Psoas muscle (tissue), 8 donors: ENCODE measurements around the gene SF3B6. TPM values are rescaled to one million over a fixed set of nuclear protein-coding genes. Genes with fewer than 3 reads are reported as not detected.
A peak's percentile ranks its signal among the peaks of the same experiment; 100 is the strongest.

Experiments
- ATAC-seq, 4 donors: fragments of 200-7000 bp; cut with Tn5 transposase; one replicate each; pipeline ENCODE4 v1.9.1; 2020; ENCODE audit warnings: moderate library complexity in 3 of 4, mild to moderate bottlenecking in 2 of 4
- DNase-seq, 2 donors: peaks; one replicate each; pipeline ENCODE4 v3.0.0-alpha.2; 2020
- H3K27ac ChIP-seq: fragments of 200-600 bp; one replicate; pipeline ENCODE4 v1.8.0; 2022
- H3K27me3 ChIP-seq, 3 donors: fragments of 200-600 bp in 1 of 3; one replicate each; pipeline versions ENCODE4 v1.6.1 to v1.8.0; 2013 to 2022; ENCODE audit warnings: low read length in 2 of 3, mild to moderate bottlenecking in 2 of 3, moderate library complexity in 1 of 3; ENCODE audit not compliant: insufficient read depth in 3 of 3
- H3K36me3 ChIP-seq, 2 donors: fragments of 200-600 bp in 1 of 2; one replicate each; pipeline versions ENCODE4 v1.6.1 to v1.8.0; 2013 to 2022; ENCODE audit warnings: low read depth in 1 of 2, mild to moderate bottlenecking in 1 of 2, moderate library complexity in 1 of 2; ENCODE audit not compliant: insufficient read depth in 1 of 2
- H3K4me1 ChIP-seq: fragments of 200-600 bp; one replicate; pipeline ENCODE4 v1.8.0; 2022
- H3K4me3 ChIP-seq: fragments of 200-600 bp; one replicate; pipeline ENCODE4 v1.8.0; 2022; ENCODE audit warnings: mild to moderate bottlenecking
- H3K9me3 ChIP-seq: fragments of 200-600 bp; one replicate; pipeline ENCODE4 v1.8.0; 2022
- WGBS, 3 donors: extraction: QIAGEN DNeasy Blood & Tissue Kit; methylation state at CpG; one replicate each; pipeline versions ENCODE4 v1.1.6 to v1.1.7; 2013; 5-methylcytosine and 5-hydroxymethylcytosine counted together
- intact Hi-C, 2 donors: fragments of 100-400 bp; cut with DNase I; formaldehyde crosslinking; loops; one replicate each; pipeline versions ENCODE4 v1.11.0 to v1.14.2; 2022
- polyA plus RNA-seq, 3 donors: library from polyadenylated mRNA; stranded (reverse); fragments of 200-250 nt; gene quantifications; one replicate each; pipeline ENCODE4 v1.2.3, GENCODE V29; 2013
- total RNA-seq, 4 donors: library from RNA; stranded (reverse); fragmentation: NEBNext Ultra II Directional in 2 of 4; extraction: Animal tissue kit (Norgen Biotek cat#: 25700) in 2 of 4; gene quantifications; one replicate each; pipeline versions ENCODE4 v1.2.1 to v1.2.4, GENCODE V29; 2021 to 2023
- TF ChIP-seq, protein P1 (sequence below): fragments of 200-600 bp; IDR thresholded peaks from one replicate; pipeline ENCODE4 v1.8.0; 2022; ENCODE audit warnings: antibody characterized with exemption
- donor health status: healthy with polysubstance abuse.
- donor health status: DM: no; HTN: no; CAD: no; lungs with moderate emphysema.
- donor health status: Bipolar disorder and iron deficiency.
- donor health status: healthy.
- donor health status: DM: yes; HTN: yes; CAD: no.
- donor health status: DM: no; HTN: no; CAD: no.
- donor health status: DM: no; HTN: no; CAD: no.
- donor health status: DM: yes; HTN: yes; CAD: no.

Gene SF3B6
- total and polyA plus RNA-seq, 7 donors: 44.2 to 116 (median 60.5) TPM

GRCh38 chr2:24086241-24086640 is 10.1 kb upstream of the SF3B6 start:
- intact Hi-C loops: no loop called here
- no peaks in the 10 kb centered on the region for H3K27me3 ChIP-seq
- H3K4me1 ChIP-seq: peaks cover 8% of the 10 kb centered on the region
- H3K9me3 ChIP-seq: no peaks in the 10 kb centered on the region
- no peak overlapping the region for H3K27ac ChIP-seq
- H3K4me3 ChIP-seq: no peak overlapping the region
- H3K36me3 ChIP-seq: peaks cover 2 to 29% of the 10 kb centered on the region in 2 donors
- DNase-seq (no peak), ATAC-seq (no peak)
- TF ChIP-seq, protein P1, sequence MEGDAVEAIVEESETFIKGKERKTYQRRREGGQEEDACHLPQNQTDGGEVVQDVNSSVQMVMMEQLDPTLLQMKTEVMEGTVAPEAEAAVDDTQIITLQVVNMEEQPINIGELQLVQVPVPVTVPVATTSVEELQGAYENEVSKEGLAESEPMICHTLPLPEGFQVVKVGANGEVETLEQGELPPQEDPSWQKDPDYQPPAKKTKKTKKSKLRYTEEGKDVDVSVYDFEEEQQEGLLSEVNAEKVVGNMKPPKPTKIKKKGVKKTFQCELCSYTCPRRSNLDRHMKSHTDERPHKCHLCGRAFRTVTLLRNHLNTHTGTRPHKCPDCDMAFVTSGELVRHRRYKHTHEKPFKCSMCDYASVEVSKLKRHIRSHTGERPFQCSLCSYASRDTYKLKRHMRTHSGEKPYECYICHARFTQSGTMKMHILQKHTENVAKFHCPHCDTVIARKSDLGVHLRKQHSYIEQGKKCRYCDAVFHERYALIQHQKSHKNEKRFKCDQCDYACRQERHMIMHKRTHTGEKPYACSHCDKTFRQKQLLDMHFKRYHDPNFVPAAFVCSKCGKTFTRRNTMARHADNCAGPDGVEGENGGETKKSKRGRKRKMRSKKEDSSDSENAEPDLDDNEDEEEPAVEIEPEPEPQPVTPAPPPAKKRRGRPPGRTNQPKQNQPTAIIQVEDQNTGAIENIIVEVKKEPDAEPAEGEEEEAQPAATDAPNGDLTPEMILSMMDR: no peak
- WGBS, 3 donors: 92 to 100% (median 96%) methylated on average over 1 of the region's 1 CpG

GRCh38 chr2:24085200-24085489 is 9.0 kb upstream of the SF3B6 start:
- Histone ChIP-seq H3K9me3 (no peaks in the 10 kb centered on the region), H3K36me3 (peaks cover 2 to 29% of the 10 kb centered on the region in 2 donors), H3K27me3 (no peaks in the 10 kb centered on the region), H3K4me3 (peak overlapping the region; percentile 65), H3K4me1 (peaks cover 8% of the 10 kb centered on the region), H3K27ac (peak overlapping the region; percentile 73)
- no peak for DNase-seq
- TF ChIP-seq, protein P1: no peak
- intact Hi-C loops: loop anchor here in 1 of 2 donors (2.0 kb wide), 1 partner anchor 260 kb away; no protein-coding TSS in a partner anchor
- no peak for ATAC-seq
- 26 to 34% (median 32%) methylated on average over 11 of the region's 11 CpGs for WGBS, 3 donors

DNA sequence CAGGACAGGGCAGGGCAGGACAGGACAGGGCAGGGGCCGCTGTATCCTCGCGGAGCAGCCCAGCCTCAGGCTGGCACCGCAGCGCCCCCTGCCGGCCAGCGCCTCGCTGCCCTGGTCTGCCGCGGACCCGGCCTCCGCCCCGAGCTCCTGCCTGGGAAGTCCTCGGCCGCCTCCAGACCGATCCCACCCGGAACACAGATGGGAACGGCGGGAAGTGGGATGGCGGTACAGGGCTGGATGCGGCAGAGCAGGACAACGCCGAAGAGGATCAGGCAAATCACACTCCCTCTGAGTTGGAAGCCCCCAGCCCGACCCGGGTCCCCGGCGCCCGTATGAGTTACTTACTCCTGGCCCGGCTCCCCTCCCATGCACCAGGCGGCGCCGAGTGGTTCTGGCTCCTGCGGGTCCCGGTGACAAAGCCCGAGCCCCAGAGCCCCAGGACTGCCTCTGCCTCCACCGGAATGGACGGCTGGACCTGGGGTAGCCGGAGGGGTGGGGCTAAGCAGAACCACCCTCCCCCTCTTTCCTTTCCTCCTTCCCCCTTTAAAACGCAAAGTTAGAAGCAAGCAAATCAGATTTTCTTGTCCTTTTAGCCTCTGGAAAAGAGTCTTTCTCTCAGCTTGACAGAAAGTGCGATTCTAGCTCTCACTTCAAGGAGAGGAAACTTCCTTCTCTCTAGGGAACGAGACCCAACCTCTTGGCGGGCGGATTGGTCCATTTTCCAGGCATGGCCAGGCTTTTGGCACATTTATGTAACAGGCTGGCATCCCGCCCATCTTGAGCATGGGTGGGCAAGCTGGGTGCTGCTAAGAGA is 8.5 kb upstream of the SF3B6 start, which contains the start of gene TP53I3:
TP53I3 (minus strand) TSS at position 449 of the 814 bp plus-strand sequence. CDS start 508 bp downstream, outside the sequence.
- Histone ChIP-seq H3K36me3 (peaks cover 2 to 32% of the 10 kb centered on the region in 2 donors), H3K4me3 (peak within 1 kb of the TSS; percentile 65), H3K4me1 (peaks cover 8% of the 10 kb centered on the region), H3K27ac (peak within 1 kb of the TSS; percentile 73), H3K27me3 (no peaks in the 10 kb centered on the region), H3K9me3 (no peaks in the 10 kb centered on the region)
- DNase-seq (peak; percentile 90 to 94), ATAC-seq (peak; percentile 97 to 99 (median 98))
- intact Hi-C loops: loop anchor here (2.0 to 5.0 kb wide), 3 partner anchors 37 to 260 kb away; partner anchors contain the start of genes ATAD2B (in 1 of the 2), FKBP1B (in 1 of the 2) and WDCP (in 1 of the 2)
- 1 to 2% (median 1%) methylated on average over 31 to 44 of the region's 44 CpGs for WGBS, 3 donors
- TF ChIP-seq, protein P1: peak; percentile 93

DNA sequence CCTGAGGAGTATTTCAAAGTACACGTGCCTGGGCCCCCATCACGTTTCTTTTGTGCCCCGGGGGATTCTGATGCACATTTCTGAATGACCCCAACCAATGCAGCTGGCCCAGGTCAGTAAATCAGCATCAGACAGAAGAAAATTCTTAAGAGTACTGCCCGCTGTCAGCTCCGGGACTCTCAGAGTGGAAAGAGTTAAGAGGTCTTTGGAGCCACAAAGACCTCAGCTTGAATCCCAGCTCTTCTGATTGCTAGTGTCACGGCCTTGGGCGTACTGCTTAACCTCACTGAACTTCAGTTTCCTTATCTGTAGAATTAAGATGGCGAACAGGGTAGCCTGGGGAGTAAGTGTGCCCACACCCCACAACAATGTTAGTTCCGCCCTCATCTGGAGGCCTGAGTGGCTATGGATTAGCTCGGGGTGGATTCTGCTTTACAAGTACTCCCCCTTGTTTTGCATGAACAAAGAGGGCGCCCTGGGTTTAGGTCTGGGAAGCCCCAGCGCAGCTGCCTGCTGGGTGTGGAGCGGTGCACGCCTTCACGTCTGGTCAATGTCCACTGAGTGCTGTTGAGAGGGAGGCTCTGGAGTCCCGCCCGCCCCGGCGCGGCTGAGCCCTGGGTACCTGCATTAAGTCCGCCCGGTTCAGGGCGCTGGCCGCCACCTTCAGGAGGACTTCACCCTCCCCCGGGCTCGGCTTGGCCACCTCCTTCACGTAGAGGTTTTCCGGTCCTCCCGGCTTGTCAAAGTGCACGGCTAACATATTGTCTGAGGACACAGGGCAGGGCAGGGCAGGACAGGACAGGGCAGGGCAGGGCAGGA is 7.7 kb upstream of the SF3B6 start:
- no peaks in the 10 kb centered on the region for H3K27me3 ChIP-seq
- peaks cover 8% of the 10 kb centered on the region for H3K4me1 ChIP-seq
- WGBS, 3 donors: 14 to 16% (median 14%) methylated on average over 30 of the region's 30 CpGs
- no peaks in the 10 kb centered on the region for H3K9me3 ChIP-seq
- ATAC-seq: peak in 1 of 4 donors; percentile 58
- no peak for DNase-seq
- H3K4me3 ChIP-seq: peak overlapping the region; percentile 65
- H3K27ac ChIP-seq: peak overlapping the region; percentile 37
- H3K36me3 ChIP-seq: peaks cover 2 to 33% of the 10 kb centered on the region in 2 donors
- intact Hi-C loops: loop anchor here (2.0 to 5.0 kb wide), 3 partner anchors 36 to 259 kb away; partner anchors contain the start of genes ATAD2B (in 1 of the 2), FKBP1B (in 1 of the 2) and WDCP (in 1 of the 2)
- TF ChIP-seq, protein P1: no peak
